K562 (cell line): ENCODE results near the gene HUNK. TPM values are rescaled to one million over a fixed set of nuclear protein-coding genes. Genes with fewer than 3 reads are reported as not detected.

ENCODE experiments used
- ATAC-seq: fragments of 200-7000 bp; cut with Tn5 transposase; 3 replicates; pipeline ENCODE4 v1.9.1; 2020; ENCODE audit warnings: moderate library complexity
- BruUV-seq: library from RNA; stranded (reverse); fragments of 400-500 nt; replicated peaks from 2 replicates; lab custom pipeline; 2021; lab: Mats Ljungman, UMichigan
- CTCF ChIA-PET: fragments of 300-600 bp; formaldehyde crosslinking; extraction: SDS; loops from one replicate; lab custom pipeline; 2021; ENCODE audit warnings: low intra/inter-chr PET ratio; lab: Yijun Ruan, JAX
- POLR2A ChIA-PET: fragments of 300-600, 350-650 bp; sonication (Branson Sonifier 250); formaldehyde crosslinking; extraction: SDS; loops from one replicate; lab custom pipeline; 2021; ENCODE audit warnings: antibody characterized with exemption, inconsistent platforms; lab: Yijun Ruan, JAX
- DNase-seq, 4 experiments: peaks; one replicate each; pipeline versions ENCODE4 v3.0.0 to v3.0.0-alpha.2; 2011 to 2018; ENCODE audit warnings: low spot score in 3 of 4, mixed read lengths in 3 of 4; ENCODE audit errors: extremely low read depth in 1 of 4
- FAIRE-seq: peaks from 2 replicates; lab custom pipeline; 2011; peaks lifted over from hg19 to GRCh38; lab: Jason Lieb, UNC
- H2AFZ ChIP-seq: 2 replicates; pipeline ENCODE4 v1.6.0; 2011; ENCODE audit warnings: low read depth, low read length, control low read depth, inconsistent platforms
- H3K27ac ChIP-seq: fragments of 200-600 bp; 3 replicates; pipeline ENCODE4 v1.8.0; 2011; ENCODE audit warnings: low read depth, mild to moderate bottlenecking, control low read depth, inconsistent platforms, low read length, moderate library complexity, mixed read lengths; ENCODE audit errors: extremely low read depth
- H3K27me3 ChIP-seq, 2 experiments: fragments of 300-600 bp in 1 of 2; 2 replicates in 1 of 2; 3 replicates in 1 of 2; pipeline versions ENCODE4 v1.6.0 to v1.8.0; 2011; ENCODE audit warnings: inconsistent platforms in 2 of 2, low read length in 2 of 2, mild to moderate bottlenecking in 1 of 2, mixed read lengths in 1 of 2, moderate library complexity in 1 of 2; ENCODE audit not compliant: control insufficient read depth in 2 of 2, insufficient read depth in 2 of 2
- H3K36me3 ChIP-seq: fragments of 300-600 bp; 3 replicates; pipeline ENCODE4 v1.8.0; 2011; ENCODE audit warnings: mild to moderate bottlenecking, low read length, inconsistent platforms; ENCODE audit not compliant: control insufficient read depth, insufficient read depth
- H3K4me1 ChIP-seq, 2 experiments: fragments of 200-600 bp in 1 of 2; replicated peaks in 1 of 2; 2 replicates in 1 of 2; 3 replicates in 1 of 2; pipeline versions ENCODE4 v1.5.1 to v1.8.0; 2011; ENCODE audit warnings: inconsistent platforms in 2 of 2, low read length in 2 of 2, mild to moderate bottlenecking in 1 of 2, mixed read lengths in 1 of 2, moderate library complexity in 1 of 2; ENCODE audit not compliant: control insufficient read depth in 2 of 2, insufficient read depth in 2 of 2
- H3K4me2 ChIP-seq: 2 replicates; pipeline ENCODE4 v1.6.1; 2011; ENCODE audit warnings: low read length, control low read depth, inconsistent platforms, mixed read lengths; ENCODE audit not compliant: insufficient read depth
- H3K4me3 ChIP-seq: fragments of 200-600 bp; sonication (generic), shearing (Covaris generic); 2 replicates; pipeline ENCODE4 v1.5.1; 2016; ENCODE audit warnings: control low read depth, inconsistent platforms
- H3K79me2 ChIP-seq: fragments of 200-600 bp; 3 replicates; pipeline ENCODE4 v1.8.0; 2011; ENCODE audit warnings: low read length, inconsistent platforms; ENCODE audit not compliant: control insufficient read depth, insufficient read depth
- H3K9ac ChIP-seq, 2 experiments: 2 replicates each; pipeline versions ENCODE4 v1.6.0 to v1.6.1; 2011; ENCODE audit warnings: low read depth in 2 of 2, low read length in 2 of 2, control low read depth in 1 of 2, inconsistent platforms in 1 of 2, mild to moderate bottlenecking in 1 of 2, mixed read lengths in 1 of 2; ENCODE audit not compliant: insufficient read depth in 1 of 2
- H3K9me1 ChIP-seq: one replicate; pipeline ENCODE4 v1.6.0; 2011; ENCODE audit warnings: inconsistent platforms, mild to moderate bottlenecking, low read length, moderate library complexity; ENCODE audit not compliant: control insufficient read depth, insufficient read depth
- H3K9me3 ChIP-seq: replicated peaks from 2 replicates; pipeline ENCODE4 v1.5.1; 2011; ENCODE audit warnings: low read depth, low read length, inconsistent platforms; ENCODE audit not compliant: control insufficient read depth, insufficient read depth
- H4K20me1 ChIP-seq: replicated peaks from 2 replicates; pipeline ENCODE4 v1.6.1; 2011; ENCODE audit warnings: low read length, inconsistent platforms, mixed read lengths; ENCODE audit not compliant: control insufficient read depth, insufficient read depth
- BRD4 ChIP-seq: fragments of 200-600 bp; sonication (generic); IDR thresholded peaks from 2 replicates; pipeline ENCODE4 v1.6.1; 2017; ENCODE audit warnings: inconsistent platforms
- ELK1 ChIP-seq: sonication (generic); formaldehyde crosslinking; IDR thresholded peaks from 2 replicates; pipeline ENCODE4 v1.8.1; 2022; ENCODE audit warnings: missing genetic modification reagents
- FUS ChIP-seq: fragments of 200-400 bp; formaldehyde crosslinking; optimal IDR thresholded peaks from 2 replicates; pipeline ENCODE3; 2017; ENCODE audit warnings: low read depth, low read length
- MAZ ChIP-seq, 2 experiments: fragments of 450-650 bp in 1 of 2; sonication (generic) in 1 of 2; formaldehyde crosslinking; IDR thresholded peaks in 1 of 2; conservative IDR thresholded peaks in 1 of 2; 2 replicates each; pipeline versions ENCODE4 v1.4.0 to v1.5.0; 2020; ENCODE audit warnings: mild to moderate bottlenecking in 1 of 2, missing genetic modification reagents in 1 of 2
- MTF1 ChIP-seq: fragments of 250-450 bp; sonication (Bioruptor Pico); IDR thresholded peaks from 2 replicates; pipeline ENCODE4 v1.9.0; 2021; ENCODE audit warnings: moderate library complexity, mild to moderate bottlenecking, inconsistent platforms, borderline replicate concordance
- ZNF830 ChIP-seq: fragments of 250-450 bp; sonication (Bioruptor Pico); IDR thresholded peaks from 2 replicates; pipeline ENCODE4 v1.5.0; 2021; ENCODE audit warnings: mild to moderate bottlenecking
- WGBS: fragments of 100-300 bp; shearing (Covaris generic); methylation state at CpG from one replicate; pipeline ENCODE4 v1.1.6; 2016; ENCODE audit warnings: low coverage, mixed read lengths; ENCODE audit not compliant: insufficient coverage; ENCODE audit errors: missing lambda C conversion rate; 5-methylcytosine and 5-hydroxymethylcytosine counted together
- in situ Hi-C: fragments of 300-500 bp; cut with MboI; formaldehyde crosslinking; loops from 4 replicates; pipeline ENCODE4 v1.15.0; 2018; ENCODE audit warnings: inconsistent platforms, mixed read lengths
- intact Hi-C: fragments of 100-400 bp; cut with micrococcal nuclease; formaldehyde crosslinking; loops from 2 replicates; pipeline ENCODE4 v1.14.2; 2022
- polyA plus RNA-seq, 8 experiments: library from polyadenylated mRNA; depleted of rRNA in 4 of 8; stranded (reverse) in 5 of 8; unstranded in 3 of 8; fragments of >200 nt; fragmentation: Nextera tagmentation in 2 of 8; fragmentation: Illumina TruSeq in 1 of 8; extraction: Ambion mirVana in 2 of 8; extraction: Trizol in 1 of 8; gene quantifications; 2 replicates each; pipeline versions ENCODE4 v1.2.1 to v1.2.3, GENCODE V29; 2011 to 2014; ENCODE audit warnings: inconsistent platforms in 1 of 8, missing spikeins in 1 of 8
- total RNA-seq, 7 experiments: library from RNA; depleted of rRNA in 6 of 7; stranded (reverse); fragments of >200 nt in 6 of 7; fragmentation: Illumina TruSeq in 2 of 7; extraction: Trizol in 2 of 7; gene quantifications; 2 replicates each; pipeline versions ENCODE4 v1.2.1 to v1.2.3, GENCODE V29; 2011 to 2021; ENCODE audit warnings: low replicate concordance in 1 of 7

HUNK gene
- total and polyA plus RNA-seq, 9 of the 15 experiments (the other 6 are each of a cell fraction or from before 2014, with no cell fraction given) = not detected

GRCh38 chr21:32009263-32009662 is 136.4 kb downstream of the HUNK start:
- Histone ChIP-seq H2AFZ (no peak overlapping the region), H3K9me1 (no peaks in the 10 kb centered on the region), H3K9ac (no peak overlapping the region), H3K27me3 (peaks cover 0 to 2% of the 10 kb centered on the region in 2 experiments; a peak in 1 of 5 replicates), H3K4me3 (no peak overlapping the region), H3K36me3 (no peaks in the 10 kb centered on the region), H3K4me1 (no peaks in the 10 kb centered on the region), H3K27ac (no peak overlapping the region), H3K9me3 (no peaks in the 10 kb centered on the region), H3K4me2 (no peak overlapping the region), H3K79me2 (no peaks in the 10 kb centered on the region), H4K20me1 (no peaks in the 10 kb centered on the region)
- BruUV-seq = no TSS peak
- in situ Hi-C loops (no loop called here), intact Hi-C loops (no loop called here)
- WGBS = 4% methylated on average over 3 of the region's 3 CpGs
- ATAC-seq = no peak
- no peak for DNase-seq
- ChIA-PET POLR2A (interaction anchor here (0.7 kb wide), 1 partner anchor 314 kb away, joined by 3 read pairs; no protein-coding TSS in a partner anchor), CTCF (no interaction called here)
- no peak for FAIRE-seq
- TF ChIP-seq ELK1 (CRISPR knock-in tag) (no peak), BRD4 (no peak), FUS (no peak), MAZ (CRISPR knock-in tag; conservative IDR thresholded peaks at IDR 0.05 in 1 of 2, IDR thresholded peaks at IDR 0.05 in 1 of 2) (no peak), ZNF830 (no peak), MTF1 (CRISPR knock-in tag) (no peak)
